A673 (cell line): ENCODE measurements around the gene HDGFL3. TPM values are rescaled to one million over a fixed set of nuclear protein-coding genes. Genes with fewer than 3 reads are reported as not detected.
"Not testable (repeated sequence)": the region's sequence is repeated elsewhere in the genome, so short reads cannot be mapped to it uniquely, and the experiment has no call there.

ENCODE experiments used
- BruUV-seq: library from RNA; stranded (reverse); fragments of 400-500 nt; replicated peaks from 2 replicates; lab custom pipeline; 2021; lab: Mats Ljungman, UMichigan
- CTCF ChIA-PET: fragments of 300-600 bp; sonication (Branson Sonifier 250); formaldehyde crosslinking; loops from one replicate; lab custom pipeline; 2022; ENCODE audit warnings: antibody characterized with exemption; lab: Charles Lee
- POLR2A ChIA-PET: fragments of 300-600 bp; sonication (Branson Sonifier 250); formaldehyde crosslinking; loops from one replicate; lab custom pipeline; 2022; ENCODE audit warnings: antibody characterized with exemption; ENCODE audit not compliant: low non-redundant PET; lab: Charles Lee
- DNase-seq: peaks from one replicate; pipeline ENCODE4 v3.0.0-alpha.2; 2015; ENCODE audit warnings: low spot score
- H3K27ac ChIP-seq: fragments of 200-600 bp; sonication (generic); 2 replicates; pipeline ENCODE4 v1.5.1; 2016; ENCODE audit warnings: mixed run types, low read depth, mild to moderate bottlenecking, mixed read lengths, antibody characterized with exemption, low read length; ENCODE audit not compliant: poor library complexity, severe bottlenecking
- H3K27me3 ChIP-seq: fragments of 200-600 bp; sonication (generic); replicated peaks from 2 replicates; pipeline ENCODE4 v1.6.1; 2017; ENCODE audit warnings: mixed run types, low read depth, mild to moderate bottlenecking, mixed read lengths, antibody characterized with exemption, low read length; ENCODE audit not compliant: insufficient read depth, poor library complexity
- H3K36me3 ChIP-seq: fragments of 200-600 bp; sonication (generic); 2 replicates; pipeline ENCODE4 v1.6.1; 2016; ENCODE audit warnings: mixed run types, mild to moderate bottlenecking, mixed read lengths, antibody characterized with exemption, low read length; ENCODE audit not compliant: insufficient read depth, poor library complexity, severe bottlenecking
- H3K4me1 ChIP-seq: fragments of 200-600 bp; sonication (generic); 2 replicates; pipeline ENCODE4 v1.6.1; 2017; ENCODE audit warnings: mixed run types, mild to moderate bottlenecking, mixed read lengths, antibody characterized with exemption, low read length; ENCODE audit not compliant: insufficient read depth, poor library complexity, severe bottlenecking
- H3K4me3 ChIP-seq: fragments of 200-600 bp; sonication (generic); 2 replicates; pipeline ENCODE4 v1.5.1; 2016; ENCODE audit warnings: low read depth, mixed run types, mild to moderate bottlenecking, mixed read lengths, low read length; ENCODE audit not compliant: poor library complexity, severe bottlenecking
- H3K9me3 ChIP-seq: fragments of 200-600 bp; sonication (generic); 2 replicates; pipeline ENCODE4 v1.6.1; 2016; ENCODE audit warnings: mixed run types, low read depth, mild to moderate bottlenecking, mixed read lengths, antibody characterized with exemption, low read length; ENCODE audit not compliant: poor library complexity, severe bottlenecking
- CTCF ChIP-seq: fragments of 300-800, 200-600 bp; sonication (generic); conservative IDR thresholded peaks from 2 replicates; pipeline ENCODE4 v1.5.1; 2017; ENCODE audit warnings: low read depth, mild to moderate bottlenecking, antibody characterized with exemption, low read length, moderate library complexity, mixed read lengths
- EZH2 ChIP-seq: fragments of 200-600 bp; sonication (generic); IDR thresholded peaks from 2 replicates; pipeline ENCODE4 v1.6.1; 2017; ENCODE audit warnings: borderline replicate concordance, low read depth, mild to moderate bottlenecking, mixed read lengths, antibody characterized with exemption, low read length; ENCODE audit not compliant: poor library complexity, severe bottlenecking
- intact Hi-C: fragments of 100-400 bp; cut with micrococcal nuclease; formaldehyde crosslinking; loops from one replicate; pipeline ENCODE4 v1.10.0; 2022; ENCODE audit not compliant: unreplicated experiment
- total RNA-seq: library from RNA; stranded (reverse); gene quantifications from 2 replicates; pipeline ENCODE4 v1.2.3, GENCODE V29; 2021

Gene HDGFL3
- total RNA-seq, 1 experiment from 2014 or later: 103 TPM

GRCh38 chr15:83225449-83225848 lies 17.8 kb upstream of the HDGFL3 start:
- Histone ChIP-seq H3K4me3 (no peak overlapping the region), H3K27me3 (no peaks in the 10 kb centered on the region), H3K27ac (no peak overlapping the region), H3K4me1 (no peaks in the 10 kb centered on the region), H3K9me3 (no peaks in the 10 kb centered on the region), H3K36me3 (no peaks in the 10 kb centered on the region)
- no TSS peak for BruUV-seq
- CTCF ChIA-PET: no interaction called here
- POLR2A ChIA-PET: no interaction called here
- no peak for DNase-seq
- intact Hi-C loops: no loop called here
- TF ChIP-seq CTCF (no peak), EZH2 (no peak)

DNA sequence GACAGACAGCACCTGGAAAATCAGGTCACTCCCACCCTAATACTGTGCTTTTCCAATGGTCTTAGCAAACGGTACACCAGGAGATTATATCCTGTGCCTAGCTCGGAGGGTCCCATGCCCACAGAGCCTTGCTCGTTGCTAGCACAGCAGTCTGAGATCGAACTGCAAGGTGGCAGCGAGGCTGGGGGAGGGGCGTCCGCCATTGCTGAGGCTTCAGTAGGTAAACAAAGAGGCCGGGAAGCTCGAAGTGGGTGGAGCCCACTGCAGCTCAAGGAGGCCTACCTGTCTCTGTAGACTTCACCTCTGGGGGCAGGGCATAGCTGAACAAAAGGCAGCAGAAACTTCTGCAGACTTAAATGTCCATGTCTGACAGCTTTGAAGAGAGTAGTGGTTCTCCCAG lies 14.2 kb upstream of the HDGFL3 start:
- BruUV-seq, H3K36me3 ChIP-seq, H3K4me1 ChIP-seq, CTCF ChIA-PET, H3K9me3 ChIP-seq, DNase-seq, intact Hi-C loops, H3K27me3 ChIP-seq, POLR2A ChIA-PET, H3K27ac ChIP-seq, H3K4me3 ChIP-seq: not testable (repeated sequence)

DNA sequence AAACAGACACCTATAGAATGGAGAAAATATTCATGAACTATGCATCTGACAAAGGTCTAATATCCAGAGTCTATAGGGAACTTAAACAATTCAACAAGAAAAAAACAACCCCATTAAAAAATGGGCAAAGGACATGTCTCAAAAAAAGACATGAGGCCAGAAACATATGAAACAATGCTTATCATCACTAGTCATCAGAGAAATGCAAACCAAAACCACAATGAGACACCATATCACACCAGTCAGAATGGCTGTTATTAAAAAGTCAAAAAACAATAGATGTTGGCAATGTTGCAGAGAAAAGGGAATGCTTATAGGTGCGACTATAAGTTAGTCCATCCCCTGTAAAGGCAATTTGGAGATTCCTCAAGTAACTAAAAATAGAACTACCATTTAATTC lies 11.4 kb upstream of the HDGFL3 start:
- TF ChIP-seq EZH2: no peak
- TF ChIP-seq CTCF: no peak
- intact Hi-C loops: no loop called here
- Histone ChIP-seq H3K4me1 (no peaks in the 10 kb centered on the region), H3K27me3 (no peaks in the 10 kb centered on the region), H3K36me3 (no peaks in the 10 kb centered on the region), H3K4me3 (no peak overlapping the region), H3K27ac (no peak overlapping the region), H3K9me3 (no peaks in the 10 kb centered on the region)
- no peak for DNase-seq
- no TSS peak for BruUV-seq
- ChIA-PET CTCF (no interaction called here), POLR2A (no interaction called here)

DNA sequence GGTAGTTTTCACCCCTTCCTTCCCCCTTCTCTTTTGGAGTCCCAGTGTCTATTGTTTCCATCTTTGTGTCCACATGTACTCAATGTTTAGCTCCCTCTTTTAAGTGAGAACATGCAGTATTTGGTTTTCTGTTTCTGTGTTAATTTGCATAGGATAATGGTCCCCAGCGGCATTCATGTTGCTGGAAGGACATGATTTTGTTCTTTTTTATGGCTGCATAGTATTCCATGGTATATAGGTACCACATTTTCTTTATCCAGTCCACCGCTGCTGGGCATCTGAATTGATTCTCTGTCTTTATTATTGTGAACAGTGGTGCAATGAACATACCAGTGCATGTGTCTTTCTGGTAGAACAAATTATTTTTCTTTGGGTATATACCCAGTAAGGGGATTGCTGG lies 7.7 kb upstream of the HDGFL3 start:
- BruUV-seq: no TSS peak
- no peaks in the 10 kb centered on the region for H3K27me3 ChIP-seq
- no peaks in the 10 kb centered on the region for H3K4me1 ChIP-seq
- TF ChIP-seq CTCF: no peak
- TF ChIP-seq EZH2: no peak
- H3K4me3 ChIP-seq: no peak overlapping the region
- no peak overlapping the region for H3K27ac ChIP-seq
- POLR2A ChIA-PET: no interaction called here
- H3K36me3 ChIP-seq: no peaks in the 10 kb centered on the region
- intact Hi-C loops: no loop called here
- DNase-seq: no peak
- CTCF ChIA-PET: no interaction called here
- no peaks in the 10 kb centered on the region for H3K9me3 ChIP-seq
